ENCODE measurements around the gene ATP6V0E2. TPM values are rescaled to one million over a fixed set of nuclear protein-coding genes. Genes with fewer than 3 reads are reported as not detected.
"Not testable (repeated sequence)": the region's sequence is repeated elsewhere in the genome, so short reads cannot be mapped to it uniquely, and the experiment has no call there.

The ATP6V0E2 gene
- 3.6 TPM for total RNA-seq

- peak; percentile 96 for ATAC-seq
Measured at GRCh38 chr7:149873074-149873969, at the start of gene ATP6V0E2. Gene ATP6V0E2 (plus strand): TSS chr7:149873969. CDS start chr7:149874066, 97 bp downstream.

- ATAC-seq, result no peak
Measured at GRCh38 chr7:149824301-149824741, 49.4 kb upstream of the ATP6V0E2 start.

- no peak for ATAC-seq
Measured at GRCh38 chr7:149824748-149825566, 48.8 kb upstream of the ATP6V0E2 start.

- ATAC-seq, result peak; percentile 68
Measured at GRCh38 chr7:149825567-149826343, 48.0 kb upstream of the ATP6V0E2 start.

- peak; percentile 12 for ATAC-seq
Measured at GRCh38 chr7:149826344-149827088, 47.3 kb upstream of the ATP6V0E2 start.

GRCh38 chr7:149827089-149827981, 46.4 kb upstream of the ATP6V0E2 start:
- ATAC-seq, result no peak

GRCh38 chr7:149828357-149829309, 45.1 kb upstream of the ATP6V0E2 start:
- no peak for ATAC-seq

- ATAC-seq, result not testable (repeated sequence)
Measured at GRCh38 chr7:149830527-149830926, 43.2 kb upstream of the ATP6V0E2 start.

GRCh38 chr7:149830997-149831740, 42.6 kb upstream of the ATP6V0E2 start:
- ATAC-seq, result no peak

GRCh38 chr7:149831741-149832219, 42.0 kb upstream of the ATP6V0E2 start:
- ATAC-seq, result no peak

GRCh38 chr7:149832332-149833041, 41.3 kb upstream of the ATP6V0E2 start:
- ATAC-seq, result no peak

GRCh38 chr7:149833495-149834130, 40.2 kb upstream of the ATP6V0E2 start:
- ATAC-seq, result no peak

- no peak for ATAC-seq
Measured at GRCh38 chr7:149834601-149835000, 39.2 kb upstream of the ATP6V0E2 start.

- no peak for ATAC-seq
Measured at GRCh38 chr7:149836434-149836833, 37.3 kb upstream of the ATP6V0E2 start.

GRCh38 chr7:149837564-149838223, 36.1 kb upstream of the ATP6V0E2 start:
- no peak for ATAC-seq

- peak; percentile 99 for ATAC-seq
Measured at GRCh38 chr7:149838224-149838991, 35.4 kb upstream of the ATP6V0E2 start, which contains the start of gene ZNF862. Gene ZNF862 (plus strand): TSS chr7:149838375. CDS start chr7:149838612, 237 bp downstream.
